Measurements from ENCODE around the gene C10orf90. TPM values are rescaled to one million over a fixed set of nuclear protein-coding genes. Genes with fewer than 3 reads are reported as not detected.
A peak's percentile ranks its signal among the peaks of the same experiment; 100 is the strongest.

Gene C10orf90
- total RNA-seq, 1 donor from 2014 or later: 0.89 TPM

DNA sequence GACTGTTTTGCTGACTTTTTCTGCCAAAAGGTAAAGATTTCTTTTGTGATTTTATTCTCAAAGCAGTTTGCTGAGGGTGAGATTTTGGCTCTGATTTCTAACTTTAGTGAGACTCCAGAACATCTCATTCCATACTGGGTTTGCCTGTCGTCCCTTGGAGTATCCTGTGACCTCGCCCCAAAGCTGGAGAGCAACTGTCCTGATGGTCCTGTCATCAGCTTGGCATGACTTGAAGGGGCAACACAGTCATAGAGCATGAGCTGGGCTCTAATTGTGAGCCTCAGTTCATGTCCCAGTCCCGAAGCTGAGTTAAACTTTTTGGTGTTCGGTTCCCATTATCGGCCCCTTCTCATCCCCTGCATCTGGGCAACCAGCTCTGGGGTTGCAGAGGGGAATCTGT lies 23.4 kb downstream of the C10orf90 start:
- TF ChIP-seq, protein P1, sequence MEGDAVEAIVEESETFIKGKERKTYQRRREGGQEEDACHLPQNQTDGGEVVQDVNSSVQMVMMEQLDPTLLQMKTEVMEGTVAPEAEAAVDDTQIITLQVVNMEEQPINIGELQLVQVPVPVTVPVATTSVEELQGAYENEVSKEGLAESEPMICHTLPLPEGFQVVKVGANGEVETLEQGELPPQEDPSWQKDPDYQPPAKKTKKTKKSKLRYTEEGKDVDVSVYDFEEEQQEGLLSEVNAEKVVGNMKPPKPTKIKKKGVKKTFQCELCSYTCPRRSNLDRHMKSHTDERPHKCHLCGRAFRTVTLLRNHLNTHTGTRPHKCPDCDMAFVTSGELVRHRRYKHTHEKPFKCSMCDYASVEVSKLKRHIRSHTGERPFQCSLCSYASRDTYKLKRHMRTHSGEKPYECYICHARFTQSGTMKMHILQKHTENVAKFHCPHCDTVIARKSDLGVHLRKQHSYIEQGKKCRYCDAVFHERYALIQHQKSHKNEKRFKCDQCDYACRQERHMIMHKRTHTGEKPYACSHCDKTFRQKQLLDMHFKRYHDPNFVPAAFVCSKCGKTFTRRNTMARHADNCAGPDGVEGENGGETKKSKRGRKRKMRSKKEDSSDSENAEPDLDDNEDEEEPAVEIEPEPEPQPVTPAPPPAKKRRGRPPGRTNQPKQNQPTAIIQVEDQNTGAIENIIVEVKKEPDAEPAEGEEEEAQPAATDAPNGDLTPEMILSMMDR (conservative IDR thresholded peaks at IDR 0.05): no peak
- Mint-ChIP-seq H3K27me3 (ENCODE audit: low read depth) (no peaks in the 10 kb centered on the region), H3K4me1 (peaks cover 10% of the 10 kb centered on the region), H3K36me3 (ENCODE audit: low read depth) (peaks cover 5% of the 10 kb centered on the region), H3K9me3 (peaks cover 9% of the 10 kb centered on the region), H3K27ac (ENCODE audit: unreplicated experiment) (no peak overlapping the region), H3K4me3 (no peak overlapping the region)
- DNase-seq (ENCODE audit: low read depth, low spot score): no peak

DNA sequence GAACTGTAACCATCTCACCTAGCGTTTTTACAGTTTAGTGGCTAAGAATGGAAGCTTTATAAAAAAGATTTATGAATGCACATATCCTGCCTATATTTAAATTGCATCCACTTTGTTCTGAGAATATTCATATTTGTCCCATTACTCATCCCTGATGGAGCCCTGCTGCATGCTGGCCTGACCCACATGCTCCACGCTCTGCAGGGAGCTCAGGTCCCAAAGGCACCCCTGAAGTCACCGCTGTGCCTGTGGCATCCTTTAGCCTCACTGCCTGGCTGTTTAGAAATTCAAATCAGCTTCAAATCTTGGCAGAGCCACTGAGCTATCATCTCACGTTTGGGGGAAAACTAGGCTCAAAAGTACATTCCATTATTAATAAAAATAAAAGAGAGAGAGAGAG lies 24.4 kb downstream of the C10orf90 start:
- Mint-ChIP-seq H3K27ac (ENCODE audit: unreplicated experiment) (no peak overlapping the region), H3K4me1 (peaks cover 20% of the 10 kb centered on the region), H3K9me3 (peaks cover 9% of the 10 kb centered on the region), H3K4me3 (no peak overlapping the region), H3K27me3 (ENCODE audit: low read depth) (no peaks in the 10 kb centered on the region), H3K36me3 (ENCODE audit: low read depth) (peaks cover 5% of the 10 kb centered on the region)
- DNase-seq (ENCODE audit: low read depth, low spot score): no peak
- TF ChIP-seq, protein P1 (conservative IDR thresholded peaks at IDR 0.05): no peak

DNA sequence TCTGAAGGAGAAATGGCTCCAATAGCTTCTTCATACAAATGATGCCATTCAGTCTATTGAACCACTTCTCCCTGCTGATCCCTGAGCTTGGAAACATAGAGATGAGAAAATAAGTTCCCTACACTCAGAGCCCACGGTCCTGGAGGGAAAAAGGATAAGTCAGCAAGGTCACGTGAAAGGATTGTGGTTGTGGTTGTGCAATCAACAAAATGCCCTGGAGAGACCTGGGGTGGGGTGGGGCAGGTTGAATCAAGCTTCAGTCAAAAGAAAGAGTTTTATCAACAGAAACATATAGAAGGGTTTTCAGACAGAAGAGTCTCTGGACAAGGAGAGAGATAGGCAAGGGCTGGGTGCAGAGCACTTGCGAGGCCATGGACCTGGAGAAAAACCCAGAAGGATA lies 30.1 kb downstream of the C10orf90 start:
- Mint-ChIP-seq H3K9me3 (peaks cover 8% of the 10 kb centered on the region), H3K27ac (ENCODE audit: unreplicated experiment) (peak overlapping the region; percentile 81), H3K4me1 (peaks cover 26% of the 10 kb centered on the region), H3K27me3 (ENCODE audit: low read depth) (no peaks in the 10 kb centered on the region), H3K36me3 (ENCODE audit: low read depth) (peaks cover 5% of the 10 kb centered on the region), H3K4me3 (no peak overlapping the region)
- TF ChIP-seq, protein P1 (conservative IDR thresholded peaks at IDR 0.05): no peak
- DNase-seq (ENCODE audit: low read depth, low spot score): no peak

DNA sequence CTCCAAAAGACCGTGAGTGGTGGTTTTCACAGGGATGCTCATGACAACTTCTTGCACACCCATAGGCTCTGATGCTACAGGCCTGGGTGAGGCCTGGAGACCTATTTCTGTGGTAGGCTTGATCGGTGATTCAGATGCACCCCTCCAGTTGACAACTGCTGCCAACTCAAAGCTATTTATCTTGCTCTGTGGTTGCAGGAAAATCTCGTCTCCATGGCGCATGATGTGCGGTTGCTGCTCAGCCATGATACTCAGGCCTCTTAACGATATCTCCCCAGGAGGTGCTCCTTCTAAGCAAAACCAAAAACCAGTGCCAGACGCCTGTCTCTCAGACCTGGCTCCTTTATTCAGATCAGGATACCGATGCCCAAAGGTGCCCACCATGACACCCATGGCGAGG lies 31.4 kb downstream of the C10orf90 start:
- Mint-ChIP-seq H3K36me3 (ENCODE audit: low read depth) (peaks cover 5% of the 10 kb centered on the region), H3K4me3 (no peak overlapping the region), H3K4me1 (peaks cover 26% of the 10 kb centered on the region), H3K9me3 (peaks cover 8% of the 10 kb centered on the region), H3K27ac (ENCODE audit: unreplicated experiment) (no peak overlapping the region), H3K27me3 (ENCODE audit: low read depth) (no peaks in the 10 kb centered on the region)
- TF ChIP-seq, protein P1 (conservative IDR thresholded peaks at IDR 0.05): no peak
- no peak for DNase-seq (ENCODE audit: low read depth, low spot score)

DNA sequence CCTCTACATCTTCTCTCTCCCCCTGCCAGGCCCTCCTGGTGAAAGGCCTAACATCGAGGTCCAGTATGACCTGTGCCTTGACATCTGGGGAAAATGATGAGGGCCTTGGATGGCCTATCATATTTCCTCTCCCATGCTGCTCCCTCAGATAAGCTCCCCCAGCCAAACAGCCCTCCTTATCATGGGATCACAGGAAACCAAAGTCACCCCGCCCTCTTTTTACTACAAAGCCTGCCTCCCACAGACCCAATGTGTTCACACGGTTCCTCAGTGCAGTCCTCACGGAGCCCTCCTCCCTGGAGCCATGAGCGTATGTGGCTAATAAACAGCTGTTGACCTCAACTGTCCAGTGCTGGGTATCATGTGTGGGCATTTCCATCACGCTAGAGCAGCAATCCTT lies 32.0 kb downstream of the C10orf90 start:
- Mint-ChIP-seq H3K36me3 (ENCODE audit: low read depth) (peaks cover 5% of the 10 kb centered on the region), H3K4me3 (no peak overlapping the region), H3K27ac (ENCODE audit: unreplicated experiment) (no peak overlapping the region), H3K9me3 (peaks cover 8% of the 10 kb centered on the region), H3K27me3 (ENCODE audit: low read depth) (no peaks in the 10 kb centered on the region), H3K4me1 (peaks cover 26% of the 10 kb centered on the region)
- DNase-seq (ENCODE audit: low read depth, low spot score): no peak
- TF ChIP-seq, protein P1 (conservative IDR thresholded peaks at IDR 0.05): no peak

DNA sequence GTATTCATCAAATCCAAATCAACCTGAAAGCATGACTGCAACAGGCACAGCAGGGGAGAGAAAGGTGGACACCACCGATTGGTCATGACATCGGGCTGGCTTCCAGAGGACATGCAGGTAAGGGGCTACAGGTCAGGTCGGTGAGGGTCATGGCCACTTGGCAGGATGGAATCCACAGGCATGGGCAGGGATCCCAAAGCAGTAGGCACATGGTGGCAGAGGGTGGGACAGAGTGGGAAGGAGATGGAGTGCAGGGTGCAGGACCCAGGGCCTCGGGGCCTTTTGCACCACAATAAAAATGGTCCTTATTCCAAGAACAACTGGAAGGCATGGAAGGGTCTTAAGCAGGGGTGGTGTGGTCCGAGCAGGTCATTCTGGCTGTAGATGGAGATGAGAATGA lies 33.0 kb downstream of the C10orf90 start:
- DNase-seq (ENCODE audit: low read depth, low spot score): no peak
- peaks cover under 1% of the 10 kb centered on the region for H3K36me3 Mint-ChIP-seq (ENCODE audit: low read depth)
- no peak overlapping the region for H3K4me3 Mint-ChIP-seq
- H3K27me3 Mint-ChIP-seq (ENCODE audit: low read depth): no peaks in the 10 kb centered on the region
- peaks cover 21% of the 10 kb centered on the region for H3K4me1 Mint-ChIP-seq
- TF ChIP-seq, protein P1 (conservative IDR thresholded peaks at IDR 0.05): no peak
- H3K27ac Mint-ChIP-seq (ENCODE audit: unreplicated experiment): peak overlapping the region; percentile 83
- peaks cover 4% of the 10 kb centered on the region for H3K9me3 Mint-ChIP-seq

All from neural crest cell (in vitro differentiated cells).